ENCODE results near the gene PTPRN2. TPM values are rescaled to one million over a fixed set of nuclear protein-coding genes. Genes with fewer than 3 reads are reported as not detected.
"Not testable (repeated sequence)": the region's sequence is repeated elsewhere in the genome, so short reads cannot be mapped to it uniquely, and the experiment has no call there.

Gene PTPRN2
- total RNA-seq, 2 experiments from 2014 or later: 0.70 TPM; not detected in 1

DNA sequence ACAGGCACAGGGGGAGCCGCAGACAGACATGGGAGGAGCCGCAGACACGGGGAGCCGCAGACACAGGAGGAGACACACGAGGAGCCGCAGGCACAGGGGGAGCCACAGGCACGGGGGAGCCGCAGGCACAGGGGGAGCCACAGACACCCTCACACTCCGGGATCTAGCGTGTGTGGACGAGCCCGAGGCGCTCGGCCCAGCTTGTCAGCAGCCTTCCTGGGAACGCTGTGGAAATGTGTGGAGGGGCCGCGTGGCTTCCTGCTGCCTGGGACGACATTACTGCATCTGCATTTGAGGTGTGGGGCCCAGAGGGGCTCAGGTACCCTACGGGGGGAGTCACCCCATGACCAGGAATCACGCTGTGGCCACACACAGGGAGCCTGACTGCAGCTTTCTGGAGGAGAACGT lies 313.2 kb downstream of the PTPRN2 start:
- H3K27ac ChIP-seq (ENCODE audit: low read depth, low read length, poor library complexity, severe bottlenecking): no peak overlapping the region
- no peaks in the 10 kb centered on the region for H3K79me2 ChIP-seq (ENCODE audit: insufficient read depth, low read depth, low read length)
- no peak for DNase-seq (ENCODE audit: low spot score)
- TF ChIP-seq CTCF (conservative IDR thresholded peaks at IDR 0.05; ENCODE audit: low read length) (no peak), EZH2phosphoT487 (IDR thresholded peaks at IDR 0.05; ENCODE audit: borderline replicate concordance, low read depth, low read length) (no peak)
- no peaks in the 10 kb centered on the region for H3K9me2 ChIP-seq (ENCODE audit: insufficient read depth, low read length)
- H3K36me3 ChIP-seq (ENCODE audit: insufficient read depth, low read length): no peaks in the 10 kb centered on the region
- no peaks in the 10 kb centered on the region for H3K9me3 ChIP-seq (ENCODE audit: low read length)
- no peak overlapping the region for H3K4me2 ChIP-seq (ENCODE audit: low read length)
- H2AFZ ChIP-seq (ENCODE audit: low read length): no peak overlapping the region
- H3K4me3 ChIP-seq (ENCODE audit: low read depth, low read length, poor library complexity, severe bottlenecking): no peak overlapping the region
- no peaks in the 10 kb centered on the region for H3K4me1 ChIP-seq (ENCODE audit: insufficient read depth, low read length, poor library complexity, severe bottlenecking)
- H4K20me1 ChIP-seq (ENCODE audit: insufficient read depth, low read length): no peaks in the 10 kb centered on the region
- BruUV-seq (replicated peaks): no TSS peak
- ChIA-PET POLR2A (no interaction called here), CTCF (ENCODE audit: unreplicated experiment) (no interaction called here)
- intact Hi-C loops (cut with micrococcal nuclease; ENCODE audit: unreplicated experiment): no loop called here

DNA sequence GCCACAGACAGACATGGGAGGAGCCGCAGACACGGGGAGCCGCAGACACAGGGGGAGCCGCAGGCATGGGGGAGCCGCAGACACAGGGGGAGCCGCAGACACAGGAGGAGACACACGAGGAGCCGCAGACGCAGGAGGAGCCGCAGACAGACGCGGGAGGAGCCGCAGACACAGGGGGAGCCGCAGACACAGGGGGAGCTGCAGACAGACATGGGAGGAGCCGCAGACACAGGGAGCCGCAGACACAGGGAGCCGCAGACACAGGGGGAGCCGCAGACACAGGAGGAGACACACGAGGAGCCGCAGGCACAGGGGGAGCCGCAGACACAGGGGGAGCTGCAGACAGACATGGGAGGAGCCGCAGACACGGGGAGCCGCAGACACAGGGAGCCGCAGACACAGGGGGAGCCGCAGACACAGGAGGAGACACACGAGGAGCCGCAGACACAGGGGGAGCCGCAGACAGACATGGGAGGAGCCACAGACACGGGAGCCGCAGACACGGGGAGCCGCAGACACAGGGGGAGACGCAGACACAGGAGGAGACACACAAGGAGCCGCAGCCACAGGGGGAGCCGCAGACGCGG lies 313.8 kb downstream of the PTPRN2 start:
- BruUV-seq (replicated peaks); H3K4me2 ChIP-seq (ENCODE audit: low read length); CTCF ChIA-PET (ENCODE audit: unreplicated experiment); H3K79me2 ChIP-seq (ENCODE audit: insufficient read depth, low read depth, low read length); H3K9me3 ChIP-seq (ENCODE audit: low read length); H3K9me2 ChIP-seq (ENCODE audit: insufficient read depth, low read length); H2AFZ ChIP-seq (ENCODE audit: low read length); H3K27ac ChIP-seq (ENCODE audit: low read depth, low read length, poor library complexity, severe bottlenecking); H4K20me1 ChIP-seq (ENCODE audit: insufficient read depth, low read length); H3K4me3 ChIP-seq (ENCODE audit: low read depth, low read length, poor library complexity, severe bottlenecking); DNase-seq (ENCODE audit: low spot score); H3K36me3 ChIP-seq (ENCODE audit: insufficient read depth, low read length); intact Hi-C loops (cut with micrococcal nuclease; ENCODE audit: unreplicated experiment); H3K4me1 ChIP-seq (ENCODE audit: insufficient read depth, low read length, poor library complexity, severe bottlenecking); POLR2A ChIA-PET: not testable (repeated sequence)

GRCh38 chr7:158273138-158273651 lies 314.4 kb downstream of the PTPRN2 start:
- no TSS peak for BruUV-seq (replicated peaks)
- no peak overlapping the region for H3K4me3 ChIP-seq (ENCODE audit: low read depth, low read length, poor library complexity, severe bottlenecking)
- intact Hi-C loops (cut with micrococcal nuclease; ENCODE audit: unreplicated experiment): no loop called here
- no peaks in the 10 kb centered on the region for H3K9me2 ChIP-seq (ENCODE audit: insufficient read depth, low read length)
- no peak overlapping the region for H3K4me2 ChIP-seq (ENCODE audit: low read length)
- H3K36me3 ChIP-seq (ENCODE audit: insufficient read depth, low read length): no peaks in the 10 kb centered on the region
- ChIA-PET CTCF (ENCODE audit: unreplicated experiment) (no interaction called here), POLR2A (no interaction called here)
- H3K79me2 ChIP-seq (ENCODE audit: insufficient read depth, low read depth, low read length): no peaks in the 10 kb centered on the region
- H4K20me1 ChIP-seq (ENCODE audit: insufficient read depth, low read length): no peaks in the 10 kb centered on the region
- H3K4me1 ChIP-seq (ENCODE audit: insufficient read depth, low read length, poor library complexity, severe bottlenecking): no peaks in the 10 kb centered on the region
- no peaks in the 10 kb centered on the region for H3K9me3 ChIP-seq (ENCODE audit: low read length)
- no peak for TF ChIP-seq CTCF (conservative IDR thresholded peaks at IDR 0.05; ENCODE audit: low read length)
- DNase-seq (ENCODE audit: low spot score): no peak
- no peak overlapping the region for H3K27ac ChIP-seq (ENCODE audit: low read depth, low read length, poor library complexity, severe bottlenecking)
- no peak overlapping the region for H2AFZ ChIP-seq (ENCODE audit: low read length)

Measured in OCI-LY7 (cell line).